ENCODE measurements around the gene CELA3B.
"Not testable (repeated sequence)": the region's sequence is repeated elsewhere in the genome, so short reads cannot be mapped to it uniquely, and the experiment has no call there.

The CELA3B gene

DNA sequence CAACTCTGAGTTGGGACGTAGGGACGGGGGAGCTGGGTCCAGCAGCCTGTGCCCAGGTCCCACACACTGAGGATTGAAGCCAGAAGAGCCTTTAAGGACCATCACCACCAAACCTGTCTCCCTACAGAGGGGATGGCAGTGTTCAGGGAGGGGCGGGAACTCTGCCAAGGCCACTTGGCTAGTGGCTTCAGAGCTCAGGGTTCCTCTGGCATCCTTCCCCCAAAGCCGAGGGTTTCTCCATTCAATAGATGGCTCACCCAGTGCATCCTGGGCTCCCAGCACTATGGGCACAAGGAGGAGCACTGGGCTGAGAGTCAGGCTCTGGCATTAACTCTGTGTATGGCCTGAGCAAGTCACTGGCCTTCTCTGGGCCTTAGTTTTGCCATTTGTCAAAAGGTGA, 4.4 kb downstream of the CELA3B start:
- DNase-seq: not testable (repeated sequence)

DNA sequence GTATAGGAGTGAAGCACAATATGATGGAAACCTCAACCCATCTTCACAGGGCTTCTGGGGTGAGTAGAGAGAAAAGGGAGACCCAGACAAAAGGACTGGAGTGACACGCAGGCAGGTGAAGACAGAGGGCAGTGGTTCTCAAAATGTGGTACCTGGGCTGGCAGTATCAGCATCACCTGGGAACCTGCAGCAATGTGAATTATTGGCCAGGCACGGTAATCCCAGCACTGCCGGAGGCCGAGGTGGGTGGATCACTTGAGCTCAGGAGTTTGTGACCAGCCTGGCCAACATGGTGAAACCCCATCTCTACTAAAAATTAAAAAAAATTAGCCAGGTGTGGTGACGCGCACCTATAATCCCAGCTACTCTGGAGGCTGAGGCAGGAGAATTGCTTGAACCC, 5.3 kb downstream of the CELA3B start:
- not testable (repeated sequence) for DNase-seq

- not testable (repeated sequence) for DNase-seq
These were observed 6.7 kb downstream of the CELA3B start for GRCh38 chr1:21983539-21983938.

GRCh38 chr1:21985893-21986292, 9.1 kb downstream of the CELA3B start:
- not testable (repeated sequence) for DNase-seq

DNA sequence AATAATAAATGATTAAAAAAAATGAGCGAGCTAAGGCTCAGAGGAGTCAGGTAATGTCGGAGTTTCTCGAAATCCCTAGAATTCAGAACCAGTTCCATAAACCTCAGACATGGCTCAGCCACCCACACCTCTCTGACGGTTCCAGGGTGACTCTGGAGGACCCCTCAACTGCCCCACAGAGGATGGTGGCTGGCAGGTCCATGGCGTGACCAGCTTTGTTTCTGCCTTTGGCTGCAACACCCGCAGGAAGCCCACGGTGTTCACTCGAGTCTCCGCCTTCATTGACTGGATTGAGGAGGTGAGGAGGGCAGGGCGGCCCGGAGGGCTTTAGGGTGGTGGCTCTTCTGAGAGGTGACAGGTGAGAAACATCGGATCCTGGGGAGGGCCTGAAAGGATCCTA, 9.6 kb downstream of the CELA3B start:
- not testable (repeated sequence) for DNase-seq

- DNase-seq: not testable (repeated sequence)
These were observed 13.0 kb downstream of the CELA3B start for GRCh38 chr1:21989672-21990393.

DNA sequence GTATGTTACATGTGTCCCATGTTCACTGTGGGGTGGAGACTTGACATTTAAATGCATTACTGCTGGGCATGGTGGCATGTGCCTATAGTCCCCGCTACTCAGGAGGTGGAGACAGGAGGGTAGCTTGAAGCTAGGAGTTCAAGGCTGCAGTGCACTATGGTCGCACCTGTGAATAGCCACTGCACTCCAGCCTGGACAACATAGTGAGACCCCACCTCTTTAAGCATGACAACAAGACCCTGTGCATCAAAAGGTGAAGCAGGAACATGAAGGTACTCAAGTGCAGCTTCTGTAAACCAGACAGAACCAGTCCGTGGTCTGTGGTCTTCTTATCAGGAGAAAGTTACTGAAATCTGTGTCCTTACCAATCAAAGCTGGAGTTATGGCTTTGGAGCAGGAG, 15.4 kb downstream of the CELA3B start:
- DNase-seq: not testable (repeated sequence)

DNA sequence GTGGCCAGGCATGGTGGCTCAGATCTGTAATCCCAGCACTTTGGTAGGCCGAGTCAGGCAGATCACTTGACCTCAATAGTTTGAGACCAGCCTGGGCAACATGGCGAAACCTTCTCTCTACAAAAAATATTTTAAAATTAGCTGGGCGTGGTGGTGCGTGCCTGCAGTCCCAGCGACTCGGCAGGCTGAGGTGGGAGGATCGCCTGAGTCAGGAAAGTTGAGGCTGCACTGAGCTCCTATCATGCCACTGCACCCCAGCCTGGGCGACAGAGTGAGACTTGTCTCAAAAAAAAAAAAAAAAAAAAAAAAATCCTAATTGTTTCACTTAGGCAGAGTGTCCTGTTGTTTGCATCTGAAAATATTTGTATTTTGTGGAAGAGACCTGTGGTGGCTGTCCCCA, 17.9 kb downstream of the CELA3B start:
- DNase-seq: not testable (repeated sequence)

DNA sequence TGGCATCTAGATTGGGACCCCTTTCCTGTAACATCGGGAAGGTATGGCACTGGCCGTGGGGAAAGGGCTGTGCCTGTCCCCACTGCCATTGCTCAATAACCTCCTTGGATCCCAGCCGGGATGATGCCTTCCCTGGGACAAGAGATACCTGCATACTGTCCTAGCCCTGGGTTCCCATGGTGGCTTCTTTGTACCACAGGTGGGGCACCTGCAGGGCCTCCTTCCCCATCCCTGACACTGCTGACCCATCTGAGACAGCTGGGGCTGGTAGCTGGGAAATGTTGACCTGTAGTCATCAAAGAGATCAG, 19.8 kb downstream of the CELA3B start:
- DNase-seq: not testable (repeated sequence)

GRCh38 chr1:21997891-21998623, 21.2 kb downstream of the CELA3B start:
- DNase-seq: not testable (repeated sequence)

- DNase-seq: not testable (repeated sequence)
These were observed 21.9 kb downstream of the CELA3B start for GRCh38 chr1:21998624-21999294.

GRCh38 chr1:21999645-22000044, 22.8 kb downstream of the CELA3B start:
- not testable (repeated sequence) for DNase-seq

GRCh38 chr1:22001409-22001808, 24.6 kb downstream of the CELA3B start, which contains the start of gene CELA3A:
CELA3A (plus strand) TSS chr1:22001657; CDS start chr1:22001675, 18 bp downstream.
- no peak for DNase-seq

- DNase-seq: not testable (repeated sequence)
These were observed 25.6 kb downstream of the CELA3B start for GRCh38 chr1:22002461-22002860.

DNA sequence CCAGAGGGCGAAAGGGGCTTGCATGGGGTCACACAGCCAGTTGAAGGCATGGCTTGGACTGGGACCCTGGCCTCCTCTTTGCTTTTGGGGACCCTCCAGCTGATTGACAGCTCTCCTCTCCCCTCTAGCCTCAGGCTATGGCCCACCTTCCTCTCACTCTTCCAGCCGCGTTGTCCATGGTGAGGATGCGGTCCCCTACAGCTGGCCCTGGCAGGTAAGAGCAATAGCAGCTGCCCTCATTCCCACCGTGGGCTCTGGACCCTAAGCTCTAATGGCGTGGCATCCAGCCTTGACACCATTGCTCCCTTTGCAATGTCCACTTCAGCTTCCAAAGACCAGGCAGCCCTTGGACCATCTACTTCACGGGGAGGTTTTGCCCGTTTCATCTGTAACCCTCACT, 26.1 kb downstream of the CELA3B start:
- DNase-seq: not testable (repeated sequence)

DNA sequence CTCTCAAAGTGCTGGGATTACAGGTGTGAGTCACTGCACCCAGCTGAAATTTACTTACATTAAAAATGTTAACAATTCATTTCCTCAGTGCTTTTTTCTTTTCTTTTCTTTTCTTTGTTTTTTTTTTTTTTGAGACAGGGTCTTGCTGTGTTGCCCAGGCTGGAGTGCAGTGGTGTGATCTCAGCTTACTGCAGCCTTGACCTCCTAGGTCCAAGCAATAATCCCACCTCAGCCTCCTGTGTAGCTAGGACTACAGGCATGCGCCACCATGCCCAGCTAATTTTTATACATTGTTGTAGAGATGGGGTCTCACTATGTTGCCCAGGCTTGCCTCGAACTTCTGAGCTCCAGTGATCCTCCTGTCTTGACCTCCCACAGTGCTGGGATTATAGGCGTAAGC, 27.1 kb downstream of the CELA3B start:
- not testable (repeated sequence) for DNase-seq

DNA sequence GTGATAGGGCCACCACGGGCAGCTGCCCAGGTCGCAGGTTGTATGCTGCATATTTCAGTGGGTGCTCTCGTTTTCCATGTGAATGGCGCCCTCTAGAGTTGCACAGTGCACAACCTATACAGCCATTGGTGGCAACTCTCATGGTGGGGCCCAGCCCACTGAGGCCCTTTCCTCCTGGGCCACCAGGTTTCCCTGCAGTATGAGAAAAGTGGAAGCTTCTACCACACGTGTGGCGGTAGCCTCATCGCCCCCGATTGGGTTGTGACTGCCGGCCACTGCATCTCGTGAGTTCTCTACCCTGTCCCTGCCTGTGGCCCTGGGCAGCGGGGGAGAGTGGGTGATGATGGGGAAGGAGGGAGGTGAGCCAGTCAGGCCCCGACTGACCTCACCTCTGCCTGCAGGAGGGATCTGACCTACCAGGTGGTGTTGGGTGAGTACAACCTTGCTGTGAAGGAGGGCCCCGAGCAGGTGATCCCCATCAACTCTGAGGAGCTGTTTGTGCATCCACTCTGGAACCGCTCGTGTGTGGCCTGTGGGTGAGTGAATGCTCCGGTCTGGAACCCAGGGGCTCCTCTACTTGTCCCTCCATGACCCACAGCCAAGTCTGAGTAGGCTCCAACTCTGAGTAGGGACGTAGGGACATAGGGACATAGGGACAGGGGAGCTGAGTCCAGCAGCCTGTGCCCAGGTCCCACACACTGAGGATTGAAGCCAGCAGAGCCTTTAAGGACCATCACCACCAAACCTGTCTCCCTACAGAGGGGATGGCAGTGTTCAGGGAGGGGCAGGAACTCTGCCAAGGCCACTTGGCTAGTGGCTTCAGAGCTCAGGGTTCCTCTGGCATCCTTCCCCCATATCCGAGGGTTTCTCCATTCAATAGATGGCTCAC, 28.7 kb downstream of the CELA3B start:
- not testable (repeated sequence) for DNase-seq

DNA sequence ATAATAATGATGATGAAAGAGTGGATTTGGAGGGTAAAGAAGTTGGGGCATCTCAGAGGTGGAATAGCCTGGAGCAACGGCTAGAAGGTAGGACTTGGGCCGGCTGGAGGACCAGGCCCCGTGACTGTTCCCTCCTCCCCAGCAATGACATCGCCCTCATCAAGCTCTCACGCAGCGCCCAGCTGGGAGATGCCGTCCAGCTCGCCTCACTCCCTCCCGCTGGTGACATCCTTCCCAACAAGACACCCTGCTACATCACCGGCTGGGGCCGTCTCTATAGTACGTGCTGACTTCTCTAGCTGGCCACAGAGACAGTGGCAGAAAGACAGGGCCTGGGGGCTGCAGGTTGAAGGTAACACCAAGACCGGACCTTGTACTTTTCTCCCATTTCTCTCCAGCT, 29.9 kb downstream of the CELA3B start:
- DNase-seq: not testable (repeated sequence)

- not testable (repeated sequence) for DNase-seq
These were observed 30.4 kb downstream of the CELA3B start for GRCh38 chr1:22007262-22007661.

DNA sequence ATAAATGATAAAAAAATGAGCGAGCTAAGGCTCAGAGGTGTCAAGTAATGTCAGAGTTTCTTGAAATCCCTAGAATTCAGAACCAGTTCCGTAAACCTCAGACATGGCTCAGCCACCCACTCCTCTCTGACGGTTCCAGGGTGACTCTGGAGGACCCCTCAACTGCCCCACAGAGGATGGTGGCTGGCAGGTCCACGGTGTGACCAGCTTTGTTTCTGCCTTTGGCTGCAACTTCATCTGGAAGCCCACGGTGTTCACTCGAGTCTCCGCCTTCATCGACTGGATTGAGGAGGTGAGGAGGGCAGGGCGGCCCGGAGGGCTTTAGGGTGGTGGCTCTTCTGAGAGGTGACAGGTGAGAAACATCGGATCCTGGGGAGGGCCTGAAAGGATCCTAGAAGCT, 32.7 kb downstream of the CELA3B start:
- not testable (repeated sequence) for DNase-seq

GRCh38 chr1:22012752-22013151, 35.9 kb downstream of the CELA3B start:
- not testable (repeated sequence) for DNase-seq

DNA sequence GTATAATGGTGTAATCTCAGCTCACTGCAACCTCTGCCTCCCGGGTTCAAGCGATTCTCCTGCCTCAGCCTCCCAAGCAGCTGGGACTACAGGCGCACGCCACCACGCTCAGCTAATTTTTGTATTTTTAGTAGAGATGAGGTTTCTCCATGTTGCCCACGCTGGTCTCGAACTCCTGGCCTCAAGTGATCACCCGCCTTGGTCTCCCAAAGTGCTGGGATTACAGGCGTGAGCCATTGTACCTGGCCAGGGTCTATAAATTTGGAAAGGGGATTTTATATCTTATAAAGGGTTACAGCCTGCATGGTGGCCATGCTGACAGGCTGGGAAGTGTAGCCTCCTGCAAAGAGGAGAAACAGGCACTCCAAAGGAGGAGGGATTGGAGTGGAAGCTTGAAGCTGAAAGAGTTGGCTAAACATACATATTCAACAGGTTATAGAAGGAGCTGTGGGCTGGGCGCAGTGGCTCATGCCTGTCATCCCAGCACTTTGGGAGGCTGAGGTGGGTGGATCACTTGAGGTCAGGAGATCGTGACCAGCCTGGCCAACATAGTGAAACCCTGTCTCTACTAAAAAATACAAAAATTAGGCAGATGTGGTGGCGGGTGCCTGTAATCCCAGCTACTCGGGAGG, 37.9 kb downstream of the CELA3B start:
- not testable (repeated sequence) for DNase-seq
